Muscle of arm (tissue), 12 donors: ENCODE data around the gene ZNRF4. TPM values are rescaled to one million over a fixed set of nuclear protein-coding genes. Genes with fewer than 3 reads are reported as not detected.

Experiments
- DNase-seq: peaks from one replicate; pipeline ENCODE4 v3.0.0-alpha.2; 2013
- polyA plus RNA-seq, 12 donors: library from polyadenylated mRNA; unstranded; fragments of 120-200 nt; gene quantifications; one replicate each; pipeline ENCODE4 v1.2.1, GENCODE V29; 2013; ENCODE audit not compliant: insufficient read length in 12 of 12

ZNRF4 gene
- polyA plus RNA-seq, 12 donors, result not detected

DNA sequence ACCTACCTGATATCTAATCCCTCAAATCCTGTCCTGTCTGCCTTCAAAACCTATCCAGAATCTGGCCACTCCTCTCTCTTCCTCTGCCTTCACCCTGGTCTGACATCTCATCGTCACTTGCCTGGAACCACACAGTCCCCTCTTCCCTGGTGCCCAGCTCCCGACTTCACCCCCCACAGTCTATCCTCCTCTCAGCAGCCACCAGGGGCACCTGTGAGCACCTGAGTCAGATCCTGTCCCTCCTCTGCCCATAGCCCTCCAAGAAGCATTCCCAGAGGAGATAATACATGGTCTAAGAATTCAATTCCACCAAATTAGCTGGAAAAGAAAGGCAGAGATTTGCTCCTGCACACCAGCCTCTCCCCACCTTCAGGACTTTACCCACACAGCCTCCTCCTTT, 48.9 kb downstream of the ZNRF4 start:
- no peak for DNase-seq

Other genes starting within 250 kb of the ZNRF4 start
- gene PTPRS, start 114.6 kb upstream of the ZNRF4 start, polyA plus RNA-seq, result 10 to 100 TPM in 11 of 12 donors, not detected in 1; 27.7 to 83.3 (median 37.3) TPM
- gene TINCR, start 112.5 kb downstream of the ZNRF4 start, polyA plus RNA-seq, result 1 to 10 TPM in 4 of 12 donors, under 1 TPM in 6, not detected in 2; 0.22 to 8.7 (median 0.71) TPM
- gene SAFB2, start 167.4 kb downstream of the ZNRF4 start, polyA plus RNA-seq, result 10 to 100 TPM in 11 of 12 donors, not detected in 1; 32.9 to 72.7 (median 45.3) TPM
- gene SAFB, start 167.7 kb downstream of the ZNRF4 start, polyA plus RNA-seq, result 100 to 1,000 TPM in 3 of 12 donors, 10 to 100 TPM in 8, not detected in 1; 79.8 to 122 (median 90.3) TPM
- 100 to 1,000 TPM in 2 of 12 donors, 10 to 100 TPM in 9, not detected in 1; 58.2 to 116 (median 68.2) TPM for gene MICOS13, start 225.1 kb downstream of the ZNRF4 start, polyA plus RNA-seq
- 1 to 10 TPM in 10 of 12 donors, not detected in 2; 2.9 to 6.9 (median 4.9) TPM for gene HSD11B1L, start 225.6 kb downstream of the ZNRF4 start, polyA plus RNA-seq
- gene RPL36, start 234.9 kb downstream of the ZNRF4 start, polyA plus RNA-seq, result 1,000 to 10,000 TPM in 11 of 12 donors, 100 to 1,000 TPM in 1; 913 to 2,217 (median 1,062) TPM